NB4 (cell line): ENCODE data around the gene HLA-C.

ENCODE experiments used
- DNase-seq: peaks from one replicate; pipeline ENCODE4 v3.0.0; 2010; ENCODE audit warnings: low read depth
- H3K4me3 ChIP-seq: one replicate; pipeline ENCODE4 v1.5.1; 2011; ENCODE audit warnings: mild to moderate bottlenecking, low read depth, low read length, moderate library complexity
- MYC ChIP-seq: IDR thresholded peaks from 2 replicates; pipeline ENCODE4 v1.6.1; 2011; ENCODE audit warnings: low read depth, low read length
- POLR2A ChIP-seq: IDR thresholded peaks from 2 replicates; pipeline ENCODE4 v1.6.1; 2011; ENCODE audit warnings: mild to moderate bottlenecking; ENCODE audit not compliant: insufficient read length; ENCODE audit errors: extremely low read depth
- TF ChIP-seq, protein P1 (sequence below): IDR thresholded peaks from 2 replicates; pipeline ENCODE4 v1.6.1; 2011; ENCODE audit warnings: low read depth, low read length
- TF ChIP-seq, protein P2 (sequence below): IDR thresholded peaks from one replicate; pipeline ENCODE4 v1.5.1; 2012; ENCODE audit warnings: low read depth, low read length

Gene HLA-C

DNA sequence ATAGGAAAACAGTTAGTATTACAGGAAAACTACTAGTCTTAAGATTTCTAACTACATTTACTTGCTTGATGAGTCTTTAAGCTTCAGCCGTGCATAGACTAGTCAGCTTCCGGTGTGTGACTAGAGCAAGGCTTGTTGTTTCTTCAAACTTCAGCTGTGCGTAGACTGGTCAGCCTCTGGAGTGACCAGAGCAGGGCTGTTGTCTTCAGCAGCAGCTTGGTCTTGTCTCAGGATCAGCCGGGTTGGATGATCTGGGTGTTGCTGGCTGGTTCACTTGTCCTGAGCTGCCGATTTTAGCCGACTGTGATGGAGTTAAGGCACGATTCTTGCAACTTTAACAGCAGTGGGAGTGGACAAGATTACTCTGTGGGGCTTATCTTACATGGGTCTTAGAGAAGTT lies 44.7 kb downstream of the HLA-C start:
- TF ChIP-seq, protein P1, sequence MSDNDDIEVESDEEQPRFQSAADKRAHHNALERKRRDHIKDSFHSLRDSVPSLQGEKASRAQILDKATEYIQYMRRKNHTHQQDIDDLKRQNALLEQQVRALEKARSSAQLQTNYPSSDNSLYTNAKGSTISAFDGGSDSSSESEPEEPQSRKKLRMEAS: no peak
- TF ChIP-seq POLR2A: no peak
- DNase-seq: no peak
- H3K4me3 ChIP-seq: no peak overlapping the region

DNA sequence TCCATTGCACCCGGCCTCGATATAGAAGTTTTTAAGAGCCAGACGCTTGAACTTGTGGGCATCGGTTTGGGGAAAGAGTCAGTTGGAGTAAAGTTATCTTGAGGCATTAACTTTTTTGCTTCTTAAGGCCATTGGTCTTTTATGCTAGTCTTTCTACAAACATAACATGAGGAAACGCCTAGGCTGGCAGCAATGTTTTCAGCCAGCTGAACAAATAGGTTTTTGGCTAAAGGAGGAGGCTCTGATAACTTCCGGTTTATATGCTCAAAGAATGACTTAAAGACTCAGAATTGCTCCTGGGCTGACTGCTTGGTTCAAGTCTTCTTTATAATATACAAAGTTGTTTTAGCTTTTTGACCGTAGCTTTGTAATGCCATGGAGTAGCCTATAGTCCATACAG lies 46.2 kb downstream of the HLA-C start:
- TF ChIP-seq, protein P1: no peak
- TF ChIP-seq, protein P2, sequence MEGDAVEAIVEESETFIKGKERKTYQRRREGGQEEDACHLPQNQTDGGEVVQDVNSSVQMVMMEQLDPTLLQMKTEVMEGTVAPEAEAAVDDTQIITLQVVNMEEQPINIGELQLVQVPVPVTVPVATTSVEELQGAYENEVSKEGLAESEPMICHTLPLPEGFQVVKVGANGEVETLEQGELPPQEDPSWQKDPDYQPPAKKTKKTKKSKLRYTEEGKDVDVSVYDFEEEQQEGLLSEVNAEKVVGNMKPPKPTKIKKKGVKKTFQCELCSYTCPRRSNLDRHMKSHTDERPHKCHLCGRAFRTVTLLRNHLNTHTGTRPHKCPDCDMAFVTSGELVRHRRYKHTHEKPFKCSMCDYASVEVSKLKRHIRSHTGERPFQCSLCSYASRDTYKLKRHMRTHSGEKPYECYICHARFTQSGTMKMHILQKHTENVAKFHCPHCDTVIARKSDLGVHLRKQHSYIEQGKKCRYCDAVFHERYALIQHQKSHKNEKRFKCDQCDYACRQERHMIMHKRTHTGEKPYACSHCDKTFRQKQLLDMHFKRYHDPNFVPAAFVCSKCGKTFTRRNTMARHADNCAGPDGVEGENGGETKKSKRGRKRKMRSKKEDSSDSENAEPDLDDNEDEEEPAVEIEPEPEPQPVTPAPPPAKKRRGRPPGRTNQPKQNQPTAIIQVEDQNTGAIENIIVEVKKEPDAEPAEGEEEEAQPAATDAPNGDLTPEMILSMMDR: no peak
- TF ChIP-seq MYC (no peak), POLR2A (no peak)
- no peak overlapping the region for H3K4me3 ChIP-seq
- DNase-seq: no peak

DNA sequence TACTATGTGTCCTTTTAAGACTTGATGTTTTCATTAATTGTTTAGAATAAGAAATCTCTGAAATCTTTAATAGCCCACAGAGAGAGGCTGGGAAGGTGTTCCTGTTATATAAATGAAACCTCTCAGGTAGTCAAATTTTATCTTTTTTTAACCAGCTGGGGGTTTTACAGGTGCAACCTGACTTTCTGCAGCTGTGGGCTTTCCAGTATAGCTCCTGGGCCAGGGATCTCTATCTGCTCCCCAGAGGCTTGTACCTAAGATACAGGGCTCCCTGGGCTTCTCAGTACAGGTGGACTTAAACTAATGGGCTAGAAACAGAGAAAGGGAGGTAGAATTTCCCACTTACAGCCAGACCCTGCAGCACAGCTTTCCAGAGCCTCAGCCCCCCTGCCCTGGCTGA lies 49.4 kb downstream of the HLA-C start:
- no peak overlapping the region for H3K4me3 ChIP-seq
- TF ChIP-seq, protein P2: no peak
- TF ChIP-seq, protein P1: no peak
- TF ChIP-seq POLR2A: no peak
- no peak for TF ChIP-seq MYC
- DNase-seq: no peak
